AML-193 (cell line): ENCODE data around the gene SEMA6A.
A peak's percentile ranks its signal among the peaks of the same experiment; 100 is the strongest.

Experiments
- DNase-seq, 2 experiments: peaks; one replicate each; lab custom pipeline; 2025; lab: John Stamatoyannopoulos, UW

The SEMA6A gene

GRCh38 chr5:116574367-116575325 is at the start of gene SEMA6A:
Gene SEMA6A (minus strand): TSS chr5:116574823. CDS start chr5:116504944, 69,879 bp downstream.
- DNase-seq = no peak

GRCh38 chr5:116622375-116623050 is 47.9 kb upstream of the SEMA6A start:
- no peak for DNase-seq

GRCh38 chr5:116621599-116621998 is 47.0 kb upstream of the SEMA6A start:
- DNase-seq = no peak

GRCh38 chr5:116616876-116617275 is 42.3 kb upstream of the SEMA6A start:
- DNase-seq = no peak

- no peak for DNase-seq
Measured at GRCh38 chr5:116614603-116614920, 39.9 kb upstream of the SEMA6A start.

- DNase-seq = no peak
Measured at GRCh38 chr5:116613445-116613844, 38.8 kb upstream of the SEMA6A start.

- no peak for DNase-seq
Measured at GRCh38 chr5:116612431-116612830, 37.8 kb upstream of the SEMA6A start.

GRCh38 chr5:116605310-116606070 is 30.9 kb upstream of the SEMA6A start:
- no peak for DNase-seq

GRCh38 chr5:116604805-116605204 is 30.2 kb upstream of the SEMA6A start:
- no peak for DNase-seq

GRCh38 chr5:116600876-116601275 is 26.3 kb upstream of the SEMA6A start:
- no peak for DNase-seq

GRCh38 chr5:116598911-116599310 is 24.3 kb upstream of the SEMA6A start:
- DNase-seq = no peak

GRCh38 chr5:116595498-116595897 is 20.9 kb upstream of the SEMA6A start:
- DNase-seq = no peak

- DNase-seq = no peak
Measured at GRCh38 chr5:116593340-116593739, 18.7 kb upstream of the SEMA6A start.

- no peak for DNase-seq
Measured at GRCh38 chr5:116585227-116585626, 10.6 kb upstream of the SEMA6A start.

- DNase-seq = no peak
Measured at GRCh38 chr5:116583862-116584222, 9.2 kb upstream of the SEMA6A start.

GRCh38 chr5:116583085-116583861 is 8.7 kb upstream of the SEMA6A start:
- peak in 1 of 2 experiments; percentile 4 for DNase-seq

- DNase-seq = no peak
Measured at GRCh38 chr5:116581910-116582309, 7.3 kb upstream of the SEMA6A start.

GRCh38 chr5:116579144-116579543 is 4.5 kb upstream of the SEMA6A start:
- no peak for DNase-seq

- no peak for DNase-seq
Measured at GRCh38 chr5:116578676-116579075, 4.1 kb upstream of the SEMA6A start.

- no peak for DNase-seq
Measured at GRCh38 chr5:116577064-116577788, 2.6 kb upstream of the SEMA6A start.

- no peak for DNase-seq
Measured at GRCh38 chr5:116576053-116576713, 1.6 kb upstream of the SEMA6A start.
